ENCODE measurements around the gene PIK3AP1. TPM values are rescaled to one million over a fixed set of nuclear protein-coding genes. Genes with fewer than 3 reads are reported as not detected.

PIK3AP1 gene
- total and polyA plus RNA-seq, 7 donors, result 6.1 to 22.0 (median 10.0) TPM

DNA sequence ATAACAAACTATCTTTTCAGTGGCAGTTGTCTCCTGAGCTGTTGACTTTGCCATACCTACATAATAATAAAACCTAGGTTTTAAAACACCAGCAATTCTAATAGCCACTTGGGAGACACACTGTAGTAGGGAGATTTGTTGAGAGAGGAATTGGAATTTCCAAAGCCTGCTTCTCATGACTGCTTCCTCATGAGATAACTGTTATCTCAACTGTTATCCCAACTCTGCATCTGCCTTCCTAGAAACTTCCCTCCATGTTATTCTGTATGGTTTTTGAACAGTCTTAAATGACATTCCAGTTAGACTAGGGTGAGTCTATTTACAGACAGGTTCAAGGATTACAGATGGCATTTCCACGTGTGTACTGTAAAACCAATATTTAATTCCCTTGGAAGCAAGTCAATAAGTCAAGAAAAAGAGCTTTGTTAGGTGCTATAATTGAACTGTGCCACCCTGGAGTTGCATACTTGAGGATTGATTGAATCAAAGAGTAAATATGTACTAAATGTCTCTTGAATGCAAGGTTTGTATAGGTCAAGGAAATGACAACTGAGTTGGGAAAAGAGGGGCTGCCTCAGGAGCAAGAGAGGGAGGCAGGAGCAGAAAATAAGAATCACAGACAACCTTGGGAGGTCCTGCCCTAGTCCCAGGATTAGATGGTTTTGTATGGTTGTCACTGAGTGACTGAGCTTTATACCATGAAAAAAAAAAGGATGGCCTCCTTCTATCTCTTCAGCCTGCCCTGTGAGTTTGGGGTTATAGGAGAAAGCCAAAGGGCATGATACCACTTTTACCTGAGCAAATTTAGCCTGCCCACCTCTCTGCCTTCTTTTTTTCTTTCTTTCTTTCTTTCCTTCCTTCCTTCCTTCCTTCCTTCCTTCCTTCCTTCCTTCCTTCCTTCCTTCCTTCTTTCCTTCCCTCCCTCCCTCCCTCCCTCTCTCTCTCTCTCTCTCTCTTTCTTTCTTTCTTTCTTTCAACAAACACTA lies 123.6 kb downstream of the PIK3AP1 start:
- intact Hi-C loops (cut with DNase I), result no loop called here
- no peak overlapping the region for H3K27ac ChIP-seq
- no peaks in the 10 kb centered on the region for H3K9me3 ChIP-seq
- DNase-seq, result no peak
- no peaks in the 10 kb centered on the region for H3K4me1 ChIP-seq
- no peaks in the 10 kb centered on the region for H3K36me3 ChIP-seq
- H3K27me3 ChIP-seq, result no peaks in the 10 kb centered on the region
- TF ChIP-seq POLR2AphosphoS5 (IDR thresholded peaks at IDR 0.05), result no peak
- no peak for TF ChIP-seq EP300 (IDR thresholded peaks at IDR 0.05)
- TF ChIP-seq, protein P1, sequence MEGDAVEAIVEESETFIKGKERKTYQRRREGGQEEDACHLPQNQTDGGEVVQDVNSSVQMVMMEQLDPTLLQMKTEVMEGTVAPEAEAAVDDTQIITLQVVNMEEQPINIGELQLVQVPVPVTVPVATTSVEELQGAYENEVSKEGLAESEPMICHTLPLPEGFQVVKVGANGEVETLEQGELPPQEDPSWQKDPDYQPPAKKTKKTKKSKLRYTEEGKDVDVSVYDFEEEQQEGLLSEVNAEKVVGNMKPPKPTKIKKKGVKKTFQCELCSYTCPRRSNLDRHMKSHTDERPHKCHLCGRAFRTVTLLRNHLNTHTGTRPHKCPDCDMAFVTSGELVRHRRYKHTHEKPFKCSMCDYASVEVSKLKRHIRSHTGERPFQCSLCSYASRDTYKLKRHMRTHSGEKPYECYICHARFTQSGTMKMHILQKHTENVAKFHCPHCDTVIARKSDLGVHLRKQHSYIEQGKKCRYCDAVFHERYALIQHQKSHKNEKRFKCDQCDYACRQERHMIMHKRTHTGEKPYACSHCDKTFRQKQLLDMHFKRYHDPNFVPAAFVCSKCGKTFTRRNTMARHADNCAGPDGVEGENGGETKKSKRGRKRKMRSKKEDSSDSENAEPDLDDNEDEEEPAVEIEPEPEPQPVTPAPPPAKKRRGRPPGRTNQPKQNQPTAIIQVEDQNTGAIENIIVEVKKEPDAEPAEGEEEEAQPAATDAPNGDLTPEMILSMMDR (IDR thresholded peaks at IDR 0.05), result no peak
- TF ChIP-seq POLR2A (IDR thresholded peaks at IDR 0.05), result no peak
- 20 to 61% methylated on average over 1 of the region's 1 CpG for WGBS, 2 donors
- H3K4me3 ChIP-seq, result no peak overlapping the region

DNA sequence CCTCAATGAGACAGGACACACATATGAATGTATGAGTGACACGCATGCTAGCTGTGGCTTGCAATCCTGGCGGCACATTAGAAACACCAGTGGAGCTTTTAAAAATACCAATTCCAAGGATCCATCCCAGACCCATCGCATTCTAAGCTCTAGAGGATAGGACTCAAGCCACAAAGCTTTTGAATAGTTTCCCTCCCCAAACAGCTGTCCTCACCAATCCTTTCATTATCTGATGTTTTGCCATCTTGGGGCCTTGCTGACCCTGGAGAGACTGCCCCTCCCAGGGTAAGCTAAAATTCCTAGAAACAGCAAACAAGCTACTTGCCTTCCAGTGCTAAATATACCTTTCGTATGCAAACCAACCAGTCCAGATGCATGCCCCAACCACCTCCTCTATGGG lies 124.6 kb downstream of the PIK3AP1 start:
- Histone ChIP-seq H3K4me3 (no peak overlapping the region), H3K27ac (no peak overlapping the region), H3K9me3 (no peaks in the 10 kb centered on the region), H3K36me3 (no peaks in the 10 kb centered on the region), H3K4me1 (no peaks in the 10 kb centered on the region), H3K27me3 (no peaks in the 10 kb centered on the region)
- WGBS, 2 donors, result 97% methylated on average over 4 of the region's 4 CpGs
- TF ChIP-seq POLR2A (IDR thresholded peaks at IDR 0.05) (no peak), EP300 (IDR thresholded peaks at IDR 0.05) (no peak), POLR2AphosphoS5 (IDR thresholded peaks at IDR 0.05) (no peak)
- TF ChIP-seq, protein P1 (IDR thresholded peaks at IDR 0.05), result no peak
- no peak for DNase-seq
- intact Hi-C loops (cut with DNase I), result no loop called here

DNA sequence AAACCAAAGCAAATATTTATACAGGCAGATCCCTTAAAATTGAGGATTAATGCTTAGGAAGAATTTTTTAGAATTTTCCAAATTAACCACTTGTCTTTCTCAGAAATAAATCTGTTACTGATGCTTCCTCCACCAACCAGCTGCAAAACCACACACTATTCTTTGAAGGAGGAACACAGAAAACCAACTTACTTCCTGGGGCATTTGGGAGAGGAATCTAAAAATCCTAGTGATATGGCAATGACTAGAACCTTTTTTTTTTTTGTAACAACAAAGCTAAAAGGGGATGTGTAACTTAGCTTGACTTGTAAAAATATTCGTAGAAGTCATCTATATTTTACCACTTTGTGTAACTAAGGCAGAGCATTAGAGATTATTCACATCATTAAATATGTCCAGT lies 128.4 kb downstream of the PIK3AP1 start:
- Histone ChIP-seq H3K4me1 (peaks cover 0 to 14% (median 9%) of the 10 kb centered on the region in 4 donors), H3K27ac (no peak overlapping the region), H3K27me3 (no peaks in the 10 kb centered on the region), H3K9me3 (no peaks in the 10 kb centered on the region), H3K36me3 (no peaks in the 10 kb centered on the region), H3K4me3 (no peak overlapping the region)
- no peak for TF ChIP-seq POLR2A (IDR thresholded peaks at IDR 0.05)
- TF ChIP-seq, protein P1 (IDR thresholded peaks at IDR 0.05), result no peak
- no peak for TF ChIP-seq POLR2AphosphoS5 (IDR thresholded peaks at IDR 0.05)
- no peak for TF ChIP-seq EP300 (IDR thresholded peaks at IDR 0.05)
- 44 to 76% methylated on average over 1 of the region's 1 CpG for WGBS, 2 donors
- DNase-seq, result no peak
- intact Hi-C loops (cut with DNase I), result no loop called here

DNA sequence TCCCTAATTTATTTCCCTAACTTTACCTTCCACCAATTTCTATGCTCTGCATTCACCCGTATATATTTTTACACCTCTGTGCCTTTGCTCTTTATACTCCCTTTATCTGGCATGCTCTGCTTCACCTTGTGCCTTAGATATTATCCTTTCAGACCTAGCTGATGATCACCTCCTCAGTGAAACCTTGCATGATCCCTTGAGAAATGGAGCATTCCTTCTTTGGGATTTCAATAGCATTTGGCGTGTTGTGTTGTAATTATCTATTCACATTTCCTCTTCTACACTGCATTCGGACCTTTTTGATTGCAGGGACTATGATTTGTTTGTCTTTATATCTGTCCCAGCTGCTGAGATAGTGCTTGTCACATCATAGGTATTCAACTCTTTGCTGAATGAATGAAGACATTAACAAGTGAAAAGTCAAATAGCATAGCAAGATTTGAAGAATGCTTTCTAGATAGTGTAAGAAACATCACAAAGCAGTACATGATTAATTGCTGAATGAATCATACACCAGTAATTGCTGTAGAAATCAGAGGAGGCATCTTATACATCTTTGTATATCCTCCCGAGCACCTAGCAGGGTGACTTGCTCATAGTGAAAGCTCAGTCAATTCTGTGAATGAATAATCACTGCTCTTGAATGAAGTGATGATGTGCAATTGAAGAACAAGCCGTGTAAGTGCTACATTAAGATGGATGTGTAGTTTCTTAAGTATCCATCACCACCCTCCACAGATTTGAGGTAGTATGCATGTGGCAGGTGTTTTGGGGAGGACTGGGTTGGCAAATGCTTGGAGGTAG lies 131.5 kb downstream of the PIK3AP1 start:
- H3K9me3 ChIP-seq, result no peaks in the 10 kb centered on the region
- H3K27ac ChIP-seq, result peak overlapping the region; percentile 96 to 99 (median 96)
- TF ChIP-seq, protein P1 (IDR thresholded peaks at IDR 0.05), result no peak
- no peak for TF ChIP-seq EP300 (IDR thresholded peaks at IDR 0.05)
- TF ChIP-seq POLR2AphosphoS5 (IDR thresholded peaks at IDR 0.05), result no peak
- TF ChIP-seq POLR2A (IDR thresholded peaks at IDR 0.05), result no peak
- 16 to 58% methylated on average over 5 of the region's 5 CpGs for WGBS, 2 donors
- no peak overlapping the region for H3K4me3 ChIP-seq
- no peaks in the 10 kb centered on the region for H3K27me3 ChIP-seq
- DNase-seq, result no peak
- H3K4me1 ChIP-seq, result peaks cover 0 to 35% (median 32%) of the 10 kb centered on the region in 4 donors
- intact Hi-C loops (cut with DNase I), result loop anchor here (10.0 kb wide), 1 partner anchor 214 kb away; no protein-coding TSS in a partner anchor
- no peaks in the 10 kb centered on the region for H3K36me3 ChIP-seq
